HUDEP-2 (cell line): Measurements from ENCODE around the gene MAL.

ENCODE experiments used
- DNase-seq, 76 experiments: peaks; one replicate each; lab custom pipeline; 2025; ENCODE audit not compliant: unreplicated experiment in 76 of 76; lab: John Stamatoyannopoulos, UW

The MAL gene

GRCh38 chr2:95059656-95060370 is 34.3 kb downstream of the MAL start:
- no peak for DNase-seq

- DNase-seq, result no peak
Measured at GRCh38 chr2:95060446-95061118, 35.1 kb downstream of the MAL start.

- no peak for DNase-seq
Measured at GRCh38 chr2:95061119-95061512, 35.6 kb downstream of the MAL start.

GRCh38 chr2:95061601-95062183 is 36.2 kb downstream of the MAL start:
- no peak for DNase-seq

GRCh38 chr2:95062242-95063085 is 37.0 kb downstream of the MAL start:
- no peak for DNase-seq

GRCh38 chr2:95063086-95063958 is 37.8 kb downstream of the MAL start:
- DNase-seq, result no peak

- DNase-seq, result no peak
Measured at GRCh38 chr2:95068256-95068655, 42.7 kb downstream of the MAL start.

GRCh38 chr2:95069465-95069864 is 44.0 kb downstream of the MAL start:
- DNase-seq, result no peak

GRCh38 chr2:95071856-95072255 is 46.3 kb downstream of the MAL start:
- DNase-seq, result no peak

GRCh38 chr2:95072424-95072823 is 46.9 kb downstream of the MAL start:
- no peak for DNase-seq

GRCh38 chr2:95073856-95074662 is 48.6 kb downstream of the MAL start:
- DNase-seq, result no peak

- no peak for DNase-seq
Measured at GRCh38 chr2:95074663-95075439, 49.3 kb downstream of the MAL start.

- peak in 1 of 76 experiments; percentile 4 for DNase-seq
Measured at GRCh38 chr2:95075440-95076132, 50.1 kb downstream of the MAL start.

GRCh38 chr2:95076705-95077529 is 51.4 kb downstream of the MAL start:
- peak in 46 of 76 experiments; percentile 6 to 60 (median 32) for DNase-seq

- DNase-seq, result peak in 2 of 76 experiments; percentile 2 to 30
Measured at GRCh38 chr2:95077530-95077825, 52.0 kb downstream of the MAL start.

GRCh38 chr2:95077861-95078603 is 52.5 kb downstream of the MAL start:
- DNase-seq, result no peak
